ENCODE results near the gene NIM1K.

Gene NIM1K

DNA sequence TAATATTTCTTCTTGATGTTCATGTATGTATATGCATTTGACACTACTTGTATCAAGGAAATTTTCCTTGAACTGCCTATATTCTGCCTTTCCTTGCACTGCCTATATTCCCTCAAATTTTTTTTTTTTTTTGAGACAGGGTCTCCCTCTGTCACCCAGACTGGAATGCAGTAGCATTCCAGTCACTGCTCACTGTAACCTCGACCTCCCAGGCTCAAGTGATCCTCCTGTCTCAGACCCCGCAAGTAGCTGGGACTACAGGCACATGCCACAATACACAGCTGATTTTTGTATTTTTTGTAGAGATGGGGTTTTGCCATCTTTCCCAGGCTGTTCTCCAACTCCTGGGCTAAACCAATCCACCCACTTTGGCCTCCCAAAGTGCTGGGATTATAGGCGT lies 117.1 kb downstream of the NIM1K start:
- H3K4me3 ChIP-seq (replicated peaks; ENCODE audit: low read depth, low read length) = 0 out of 2 replicates have a peak overlapping the region, but pooled peaks have one; percentile 4
- TF ChIP-seq, protein P1, sequence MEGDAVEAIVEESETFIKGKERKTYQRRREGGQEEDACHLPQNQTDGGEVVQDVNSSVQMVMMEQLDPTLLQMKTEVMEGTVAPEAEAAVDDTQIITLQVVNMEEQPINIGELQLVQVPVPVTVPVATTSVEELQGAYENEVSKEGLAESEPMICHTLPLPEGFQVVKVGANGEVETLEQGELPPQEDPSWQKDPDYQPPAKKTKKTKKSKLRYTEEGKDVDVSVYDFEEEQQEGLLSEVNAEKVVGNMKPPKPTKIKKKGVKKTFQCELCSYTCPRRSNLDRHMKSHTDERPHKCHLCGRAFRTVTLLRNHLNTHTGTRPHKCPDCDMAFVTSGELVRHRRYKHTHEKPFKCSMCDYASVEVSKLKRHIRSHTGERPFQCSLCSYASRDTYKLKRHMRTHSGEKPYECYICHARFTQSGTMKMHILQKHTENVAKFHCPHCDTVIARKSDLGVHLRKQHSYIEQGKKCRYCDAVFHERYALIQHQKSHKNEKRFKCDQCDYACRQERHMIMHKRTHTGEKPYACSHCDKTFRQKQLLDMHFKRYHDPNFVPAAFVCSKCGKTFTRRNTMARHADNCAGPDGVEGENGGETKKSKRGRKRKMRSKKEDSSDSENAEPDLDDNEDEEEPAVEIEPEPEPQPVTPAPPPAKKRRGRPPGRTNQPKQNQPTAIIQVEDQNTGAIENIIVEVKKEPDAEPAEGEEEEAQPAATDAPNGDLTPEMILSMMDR (IDR thresholded peaks at IDR 0.05; ENCODE audit: low read depth, low read length, missing control alignments) = no peak
- no peak for DNase-seq (ENCODE audit: extremely low read depth, low read depth)

DNA sequence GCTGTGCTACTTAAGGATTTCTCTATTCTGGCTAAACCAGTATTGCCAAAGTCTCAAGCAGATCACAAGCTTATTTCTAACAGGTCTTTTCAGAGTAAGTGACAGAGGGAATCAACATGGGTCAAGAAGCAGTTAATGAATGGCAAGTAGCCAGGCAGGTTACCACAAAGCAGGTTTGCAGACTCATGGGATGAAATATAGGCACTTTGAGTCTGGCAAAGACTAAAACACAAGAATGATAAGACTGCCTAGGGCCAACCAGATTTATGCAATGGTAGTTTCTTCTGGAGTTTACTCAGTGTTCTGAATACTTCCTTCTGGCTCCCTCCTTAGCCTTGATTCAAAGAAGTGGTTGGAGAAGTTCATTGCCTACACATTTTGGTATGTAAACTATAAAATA lies 117.6 kb downstream of the NIM1K start:
- 0 out of 2 replicates have a peak overlapping the region, but pooled peaks have one; percentile 4 for H3K4me3 ChIP-seq (replicated peaks; ENCODE audit: low read depth, low read length)
- TF ChIP-seq, protein P1 (IDR thresholded peaks at IDR 0.05; ENCODE audit: low read depth, low read length, missing control alignments) = no peak
- DNase-seq (ENCODE audit: extremely low read depth, low read depth) = no peak

DNA sequence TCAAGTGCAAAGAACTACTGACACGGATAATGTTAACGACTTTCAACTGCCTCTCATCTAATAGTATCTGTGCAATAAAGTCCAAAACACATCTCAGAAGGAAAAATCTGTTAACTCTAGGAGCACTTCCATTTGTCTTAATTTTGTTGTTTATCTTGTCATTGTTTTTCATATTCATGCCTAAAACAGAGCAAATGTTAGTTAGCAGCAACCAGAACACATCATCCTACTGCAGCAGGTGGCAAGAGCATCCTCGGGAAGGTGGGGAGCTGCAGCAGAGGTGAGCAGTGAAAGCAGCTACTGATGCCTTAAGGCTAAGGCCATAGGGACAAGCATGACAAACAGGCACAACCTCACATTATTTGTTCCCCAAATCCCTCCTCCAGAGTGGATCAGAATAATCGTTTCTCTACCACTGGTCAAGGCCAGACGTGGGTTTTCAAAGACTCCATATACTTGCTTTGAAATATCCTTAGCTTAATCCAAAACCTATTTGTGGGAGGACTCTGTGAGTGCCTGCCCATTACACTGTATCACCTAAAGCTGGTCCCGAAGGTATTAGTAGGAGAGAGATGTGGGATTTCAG lies 120.1 kb downstream of the NIM1K start:
- H3K4me3 ChIP-seq (replicated peaks; ENCODE audit: low read depth, low read length) = peak overlapping the region; percentile 77
- DNase-seq (ENCODE audit: extremely low read depth, low read depth) = no peak
- TF ChIP-seq, protein P1 (IDR thresholded peaks at IDR 0.05; ENCODE audit: low read depth, low read length, missing control alignments) = no peak

DNA sequence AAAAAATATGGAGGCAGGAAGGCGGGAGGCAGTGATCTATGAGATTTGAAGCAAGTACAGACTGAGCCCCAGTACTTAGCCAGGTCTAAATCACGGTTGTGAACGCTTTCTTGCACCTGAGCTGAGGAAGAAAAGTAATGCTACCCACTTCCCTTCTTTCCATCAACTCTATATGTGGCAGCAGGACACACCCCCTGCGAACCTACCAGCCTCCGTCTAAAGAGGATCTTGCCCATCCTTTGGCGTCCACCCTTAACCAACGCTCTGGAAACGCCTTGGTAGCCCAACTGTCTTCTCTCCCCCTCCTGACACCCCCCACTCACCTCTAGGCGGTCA lies 120.6 kb downstream of the NIM1K start:
- DNase-seq (ENCODE audit: extremely low read depth, low read depth) = no peak
- TF ChIP-seq, protein P1 (IDR thresholded peaks at IDR 0.05; ENCODE audit: low read depth, low read length, missing control alignments) = no peak
- H3K4me3 ChIP-seq (replicated peaks; ENCODE audit: low read depth, low read length) = peak overlapping the region; percentile 77

DNA sequence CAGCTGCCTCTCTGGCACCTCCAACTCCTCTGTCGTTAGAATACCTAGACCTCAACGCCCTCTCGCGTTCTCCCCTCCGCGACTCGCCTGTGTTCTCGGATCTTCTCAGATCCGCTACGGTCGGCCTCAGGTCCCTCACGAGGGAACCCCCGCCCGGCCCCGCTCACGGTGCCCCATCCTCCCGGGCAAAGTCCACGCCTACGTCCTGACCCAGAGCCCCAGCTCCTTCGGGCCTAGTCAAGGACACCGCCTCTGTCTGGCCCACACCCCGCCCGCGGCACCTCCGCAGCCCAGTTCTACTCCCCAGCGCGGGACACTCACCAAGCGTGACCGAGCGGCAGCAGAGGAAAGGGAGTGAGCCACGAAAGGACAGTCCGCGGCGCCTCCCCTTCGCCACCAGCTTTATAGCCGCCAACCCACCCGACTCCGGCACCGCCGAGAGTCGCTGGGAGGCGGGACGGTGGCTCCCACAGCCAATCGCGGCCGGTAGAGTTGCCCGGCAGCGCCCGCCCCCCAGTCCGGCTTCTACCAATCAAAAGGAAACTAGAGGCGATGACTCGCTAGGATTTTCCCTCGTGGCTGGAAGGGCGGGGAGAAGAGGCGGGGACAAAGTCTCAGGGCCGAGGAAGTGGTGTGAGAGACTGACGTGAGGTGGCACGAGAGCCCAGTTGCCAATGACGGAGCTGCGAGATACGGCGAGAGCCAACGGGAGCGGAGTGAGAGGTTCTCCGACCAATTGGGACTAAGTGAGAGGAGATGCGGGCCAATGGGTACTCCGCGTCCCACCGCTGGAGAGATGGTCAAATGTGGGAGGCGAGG lies 121.2 kb downstream of the NIM1K start, which contains the start of gene HMGCS1:
TSS of gene HMGCS1 (minus strand) at position 378 of the 819 bp plus-strand sequence. CDS start 14,447 bp downstream, outside the sequence.
- peak within 1 kb of the TSS; percentile 77 for H3K4me3 ChIP-seq (replicated peaks; ENCODE audit: low read depth, low read length)
- TF ChIP-seq, protein P1 (IDR thresholded peaks at IDR 0.05; ENCODE audit: low read depth, low read length, missing control alignments) = no peak
- peak; percentile 100 for DNase-seq (ENCODE audit: extremely low read depth, low read depth)

DNA sequence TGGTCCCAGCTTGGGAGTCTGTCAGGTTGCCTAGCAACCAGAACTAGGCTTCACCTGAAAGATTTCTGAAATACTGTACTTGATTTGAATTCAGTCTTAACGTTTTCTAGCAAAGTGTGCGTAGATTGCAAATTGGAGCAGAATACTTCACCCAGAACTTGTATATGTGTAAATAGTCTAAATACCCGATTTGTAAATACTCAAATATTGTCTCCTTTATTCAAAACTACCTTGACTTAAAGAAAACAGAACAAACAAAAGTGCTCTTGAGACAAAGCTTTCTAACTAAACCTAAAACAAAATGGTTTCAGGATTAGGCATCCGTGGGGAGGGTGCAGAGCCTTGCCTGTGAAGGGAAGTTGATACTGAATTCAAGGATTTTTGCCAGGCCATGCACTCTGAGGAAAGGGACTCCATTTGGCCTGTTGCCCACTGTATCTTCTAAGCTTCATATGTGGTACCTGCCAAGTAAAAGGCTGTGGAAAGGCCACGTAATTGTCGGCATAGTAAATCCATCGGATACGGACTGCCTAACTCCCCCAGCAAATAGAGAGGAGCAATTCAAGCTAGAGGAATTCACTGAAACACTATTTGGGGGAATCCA lies 121.9 kb downstream of the NIM1K start:
- DNase-seq (ENCODE audit: extremely low read depth, low read depth) = no peak
- H3K4me3 ChIP-seq (replicated peaks; ENCODE audit: low read depth, low read length) = peak overlapping the region; percentile 4; the same call in 1 of the 2 replicates
- TF ChIP-seq, protein P1 (IDR thresholded peaks at IDR 0.05; ENCODE audit: low read depth, low read length, missing control alignments) = no peak

Data from HFF-Myc (cell line).